H4 (cell line): ENCODE data around the gene TMPRSS2. TPM values are rescaled to one million over a fixed set of nuclear protein-coding genes. Genes with fewer than 3 reads are reported as not detected.

Experiments
- DNase-seq: peaks from one replicate; pipeline ENCODE4 v3.0.0-alpha.2; 2015; ENCODE audit warnings: low spot score
- total RNA-seq: library from RNA; depleted of rRNA; stranded (reverse); fragments of >200 nt; shearing (Covaris generic); gene quantifications from 2 replicates; pipeline ENCODE4 v1.2.3, GENCODE V29; 2014; rRNA removed

The TMPRSS2 gene
- total RNA-seq = 0.10 TPM in 1 of 2 replicates, not detected in the other

GRCh38 chr21:41507521-41508414 lies at the start of gene TMPRSS2:
TMPRSS2 (minus strand) TSS chr21:41508158; CDS start chr21:41498133, 10,025 bp downstream.
- DNase-seq = no peak

GRCh38 chr21:41555057-41555456 lies 47.1 kb upstream of the TMPRSS2 start:
- DNase-seq = no peak

GRCh38 chr21:41552254-41552653 lies 44.3 kb upstream of the TMPRSS2 start:
- no peak for DNase-seq

- no peak for DNase-seq
These were observed 40.8 kb upstream of the TMPRSS2 start for GRCh38 chr21:41548781-41549180.

GRCh38 chr21:41547111-41547510 lies 39.2 kb upstream of the TMPRSS2 start:
- no peak for DNase-seq

GRCh38 chr21:41545500-41546359 lies 37.8 kb upstream of the TMPRSS2 start:
- no peak for DNase-seq

- DNase-seq = no peak
These were observed 34.8 kb upstream of the TMPRSS2 start for GRCh38 chr21:41542727-41543126.

- no peak for DNase-seq
These were observed 29.4 kb upstream of the TMPRSS2 start for GRCh38 chr21:41537356-41537755.

GRCh38 chr21:41536827-41537103 lies 28.8 kb upstream of the TMPRSS2 start:
- DNase-seq = no peak

GRCh38 chr21:41536076-41536826 lies 28.3 kb upstream of the TMPRSS2 start:
- no peak for DNase-seq

- no peak for DNase-seq
These were observed 22.4 kb upstream of the TMPRSS2 start for GRCh38 chr21:41530366-41530765.

GRCh38 chr21:41529769-41530168 lies 21.8 kb upstream of the TMPRSS2 start:
- DNase-seq = no peak

GRCh38 chr21:41526478-41527087 lies 18.6 kb upstream of the TMPRSS2 start:
- DNase-seq = no peak

GRCh38 chr21:41523175-41523574 lies 15.2 kb upstream of the TMPRSS2 start:
- no peak for DNase-seq

- DNase-seq = no peak
These were observed 13.6 kb upstream of the TMPRSS2 start for GRCh38 chr21:41521489-41522027.

- DNase-seq = no peak
These were observed 12.8 kb upstream of the TMPRSS2 start for GRCh38 chr21:41520560-41521442.

- no peak for DNase-seq
These were observed 12.0 kb upstream of the TMPRSS2 start for GRCh38 chr21:41519806-41520559.

- no peak for DNase-seq
These were observed 10.8 kb upstream of the TMPRSS2 start for GRCh38 chr21:41518757-41519156.

- no peak for DNase-seq
These were observed 3.9 kb upstream of the TMPRSS2 start for GRCh38 chr21:41511858-41512257.

- DNase-seq = no peak
These were observed 2.5 kb upstream of the TMPRSS2 start for GRCh38 chr21:41510500-41510899.
